HG03175 (cell line): ENCODE data around the gene KCNIP4.
A peak's percentile ranks its signal among the peaks of the same experiment; 100 is the strongest.

ENCODE experiments used
- ATAC-seq: cut with Tn5 transposase; IDR thresholded peaks from one replicate; pipeline ENCODE4 v1.9.1; 2021; ENCODE audit warnings: mild to moderate bottlenecking, moderate library complexity; ENCODE audit not compliant: unreplicated experiment

Gene KCNIP4

GRCh38 chr4:21768349-21769310 lies 179.9 kb downstream of the KCNIP4 start:
- ATAC-seq, result no peak

DNA sequence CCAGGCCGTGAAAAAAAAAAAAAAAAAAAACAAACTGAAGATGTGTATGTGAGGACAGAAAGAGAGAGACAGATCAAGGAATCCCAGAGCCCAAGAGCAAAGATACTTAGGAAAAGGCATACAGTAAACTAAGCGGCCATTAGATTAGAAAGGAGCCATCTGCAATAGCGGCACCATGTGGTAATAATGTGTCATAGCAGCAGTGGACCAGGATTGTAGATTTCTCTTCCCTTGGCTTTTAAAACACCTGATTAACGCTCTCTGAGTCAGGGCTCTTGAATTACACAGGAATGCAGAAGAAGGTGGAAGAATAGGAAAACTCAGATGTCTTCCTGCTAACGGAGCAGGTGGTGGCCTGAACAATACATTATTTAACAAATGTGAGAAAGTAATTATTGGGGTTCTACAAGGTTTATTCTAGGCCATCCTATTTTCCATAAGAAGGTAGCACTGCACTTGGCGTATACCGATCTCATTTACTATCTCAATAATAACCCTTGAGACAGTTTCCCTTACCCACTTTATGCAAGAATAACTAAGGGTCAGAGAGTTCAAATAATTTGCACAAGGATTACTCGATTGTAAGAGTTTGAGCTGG lies 182.7 kb downstream of the KCNIP4 start:
- ATAC-seq, result peak; percentile 76

DNA sequence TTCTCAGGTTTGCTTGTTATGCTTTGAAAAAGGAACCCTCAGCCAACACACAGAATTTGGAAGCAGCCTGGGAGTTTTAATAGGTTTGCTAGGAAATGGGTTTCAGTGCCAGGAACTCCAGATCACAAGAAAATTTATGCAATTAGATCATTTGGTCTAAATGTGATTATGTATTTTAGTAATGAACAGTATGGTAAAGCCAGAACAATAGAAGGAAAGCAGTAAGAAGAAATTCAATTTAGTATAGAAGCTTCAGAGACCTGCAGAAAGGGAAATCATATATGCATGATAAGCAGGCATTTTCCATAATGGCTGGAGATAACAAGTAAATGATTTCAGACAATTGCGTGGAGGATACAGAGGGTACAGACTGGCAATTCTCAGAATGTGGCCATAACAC lies 184.7 kb downstream of the KCNIP4 start:
- ATAC-seq, result no peak

DNA sequence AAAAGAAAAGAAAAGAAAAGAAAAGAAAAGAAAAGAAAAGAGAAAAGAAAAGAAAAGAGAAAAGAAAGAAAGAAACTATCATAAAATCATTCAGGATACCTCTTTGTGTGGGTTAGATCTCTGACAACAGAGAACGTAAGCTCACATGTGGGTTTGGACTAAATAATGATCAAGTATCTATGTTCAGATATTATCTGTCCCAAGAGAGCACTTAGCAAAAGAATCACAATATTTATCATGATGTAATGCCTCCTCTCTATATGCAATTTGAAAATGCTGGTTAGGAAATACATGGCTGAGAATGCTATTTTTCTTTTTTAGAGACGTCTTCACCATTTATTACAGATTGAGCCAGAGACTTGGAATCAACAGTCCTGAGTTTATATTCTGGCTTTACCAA lies 191.3 kb downstream of the KCNIP4 start:
- no peak for ATAC-seq

GRCh38 chr4:21753084-21753760 lies 195.3 kb downstream of the KCNIP4 start:
- ATAC-seq, result no peak

DNA sequence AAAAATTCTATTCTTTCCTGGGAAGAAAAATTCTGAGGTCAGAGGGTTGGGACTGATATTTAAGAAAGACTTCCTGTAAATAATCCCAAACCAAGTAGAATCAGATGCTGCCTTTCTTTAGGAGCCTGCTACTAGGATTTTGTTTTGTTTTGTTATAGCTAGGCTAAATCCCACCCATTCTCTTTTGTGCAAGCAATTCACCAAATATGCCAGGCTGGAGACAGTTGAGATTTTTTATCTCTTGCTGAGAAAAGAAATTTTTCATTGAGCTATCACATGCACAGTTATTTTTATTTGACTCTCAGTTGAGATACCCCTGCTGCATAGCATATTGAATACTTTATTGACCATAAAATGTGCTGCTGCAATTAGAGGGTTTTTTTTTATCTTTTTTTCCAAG lies 196.0 kb downstream of the KCNIP4 start:
- no peak for ATAC-seq

DNA sequence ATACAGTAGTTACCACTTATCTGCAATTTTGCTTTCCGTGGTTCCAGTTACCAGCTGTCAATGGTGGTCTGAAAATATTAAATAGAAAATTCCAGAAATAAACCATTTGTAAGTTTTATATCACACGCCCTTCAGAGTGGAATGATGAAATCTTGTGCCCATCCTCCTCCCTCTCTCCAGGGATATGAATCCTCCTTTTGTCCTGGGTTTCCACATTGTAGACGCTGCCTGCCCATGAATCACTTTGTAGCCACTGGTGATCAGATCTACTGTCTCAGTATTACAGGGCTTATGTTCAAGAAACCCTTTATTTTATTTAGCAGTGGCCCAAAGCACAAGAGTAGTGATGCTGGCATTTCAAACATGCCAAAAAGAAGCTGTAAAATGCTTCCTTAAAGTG lies 198.6 kb downstream of the KCNIP4 start:
- no peak for ATAC-seq

DNA sequence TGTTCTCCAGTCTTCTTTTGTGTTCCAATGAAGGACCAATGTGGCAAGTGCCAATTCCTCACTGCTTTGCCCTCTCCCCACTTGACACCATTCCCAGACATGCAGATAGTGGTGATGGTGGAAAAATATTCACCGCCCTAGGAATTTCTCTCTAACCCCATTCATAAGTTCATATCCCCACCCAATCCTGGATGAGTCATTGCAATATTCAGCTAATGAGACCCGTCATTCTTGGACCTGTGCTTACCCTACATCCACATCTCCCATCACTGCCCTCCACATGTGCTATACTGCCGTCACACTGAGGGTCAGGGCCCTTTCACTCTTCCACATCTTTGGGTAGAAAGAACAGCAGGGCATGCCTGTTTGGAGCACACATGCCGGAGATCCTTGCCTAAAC lies 199.2 kb downstream of the KCNIP4 start:
- no peak for ATAC-seq

GRCh38 chr4:21744046-21744445 lies 204.5 kb downstream of the KCNIP4 start:
- no peak for ATAC-seq

DNA sequence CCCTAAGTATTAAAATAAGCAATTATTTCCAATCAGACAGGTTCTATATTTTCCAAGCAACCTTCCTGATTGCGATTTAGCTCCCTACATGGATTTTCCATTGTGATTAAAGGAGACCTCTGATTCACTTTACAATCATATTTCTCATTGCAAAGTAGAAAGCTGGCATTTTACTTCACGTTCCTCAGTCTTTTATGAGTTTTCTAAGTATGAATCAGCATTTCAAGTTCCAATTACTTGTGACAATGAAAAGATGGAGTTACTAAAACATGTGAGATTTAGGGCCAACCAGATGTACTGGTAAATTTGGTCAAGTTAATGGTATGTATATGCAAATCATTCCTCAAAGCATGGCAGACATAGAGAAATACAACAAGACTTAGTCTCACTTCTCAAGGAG lies 206.2 kb downstream of the KCNIP4 start:
- no peak for ATAC-seq

DNA sequence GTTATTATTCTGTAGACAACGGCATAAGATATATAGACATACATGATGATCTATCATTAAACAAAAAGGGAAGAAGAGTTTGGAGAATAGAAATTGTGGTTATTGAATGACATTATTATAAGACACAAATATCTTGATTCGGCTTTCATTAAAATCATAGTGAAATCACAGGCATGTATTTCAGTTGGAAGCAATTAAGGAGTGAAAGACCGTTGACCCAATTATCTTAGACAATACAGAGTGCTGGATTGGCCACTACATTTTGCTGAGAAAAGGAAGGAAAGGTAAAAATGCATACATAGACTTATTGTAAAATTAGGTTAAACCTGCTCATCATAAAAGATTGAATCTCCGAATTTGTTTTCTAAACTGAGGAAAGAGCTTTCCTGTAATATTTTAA lies 209.8 kb downstream of the KCNIP4 start:
- ATAC-seq, result no peak

GRCh38 chr4:21735866-21736265 lies 212.7 kb downstream of the KCNIP4 start:
- ATAC-seq, result no peak

GRCh38 chr4:21733894-21734630 lies 214.5 kb downstream of the KCNIP4 start:
- no peak for ATAC-seq

- no peak for ATAC-seq
Observed at GRCh38 chr4:21728304-21728703, 220.3 kb downstream of the KCNIP4 start.

DNA sequence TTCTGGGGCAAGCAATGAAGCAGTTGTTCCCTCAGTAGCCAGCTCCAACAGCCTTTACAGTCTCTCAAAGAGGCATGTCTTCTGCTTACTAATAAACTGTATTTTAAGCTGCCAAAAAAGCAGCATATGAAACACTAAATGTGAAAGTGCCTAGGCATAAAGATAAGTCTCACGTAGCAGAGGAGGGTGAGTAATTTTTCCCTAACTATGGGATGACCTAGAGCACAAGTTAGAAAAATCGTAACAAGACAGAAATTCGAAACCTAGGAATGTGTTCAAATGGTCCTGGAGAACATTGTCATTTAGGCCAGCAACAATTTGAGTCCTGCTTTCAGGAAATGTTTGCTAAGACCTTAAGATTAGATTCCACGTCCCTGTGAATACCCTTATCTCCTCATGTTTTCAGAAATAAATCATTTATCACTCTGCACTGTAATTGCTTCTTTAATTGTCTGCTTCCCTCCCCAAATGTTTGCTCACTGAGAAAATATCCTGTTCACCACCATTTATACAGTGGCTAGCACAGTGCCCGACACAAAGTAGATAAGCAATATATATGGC lies 222.2 kb downstream of the KCNIP4 start:
- ATAC-seq, result no peak

DNA sequence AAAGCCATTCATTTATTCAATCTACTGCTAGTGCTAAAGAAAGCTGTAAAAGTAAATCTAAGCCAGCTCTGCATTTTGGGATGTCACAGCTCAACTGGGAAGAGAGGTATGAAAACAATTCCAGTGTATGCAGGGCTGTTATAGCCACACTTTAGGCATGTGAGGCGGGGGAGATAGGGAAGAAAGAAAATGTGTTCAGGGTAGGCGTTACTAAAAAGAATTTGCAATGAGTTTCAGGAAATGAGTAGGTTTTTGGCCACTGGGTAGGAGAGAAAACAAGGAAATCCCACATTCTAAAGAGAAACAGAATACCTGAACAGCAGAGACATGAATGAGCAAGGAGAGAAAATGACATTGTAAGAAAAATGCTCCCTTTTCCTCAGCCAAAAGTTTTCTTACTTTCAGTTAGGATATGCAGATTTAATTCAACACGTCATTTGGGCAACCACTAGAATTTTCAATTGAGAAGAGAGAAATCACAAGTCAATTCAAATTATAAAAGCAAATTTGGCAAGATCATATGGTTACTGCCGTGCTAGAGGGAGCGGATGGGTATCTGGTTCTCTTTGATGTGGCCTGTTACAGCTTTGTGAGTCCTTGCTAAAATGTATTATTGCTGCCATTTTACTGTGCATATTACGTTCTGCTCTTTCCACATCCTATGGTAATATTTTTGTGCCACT lies 226.3 kb downstream of the KCNIP4 start:
- ATAC-seq, result no peak

GRCh38 chr4:21716531-21716930 lies 232.0 kb downstream of the KCNIP4 start:
- no peak for ATAC-seq

- ATAC-seq, result no peak
Observed at GRCh38 chr4:21710179-21710835, 238.3 kb downstream of the KCNIP4 start.

DNA sequence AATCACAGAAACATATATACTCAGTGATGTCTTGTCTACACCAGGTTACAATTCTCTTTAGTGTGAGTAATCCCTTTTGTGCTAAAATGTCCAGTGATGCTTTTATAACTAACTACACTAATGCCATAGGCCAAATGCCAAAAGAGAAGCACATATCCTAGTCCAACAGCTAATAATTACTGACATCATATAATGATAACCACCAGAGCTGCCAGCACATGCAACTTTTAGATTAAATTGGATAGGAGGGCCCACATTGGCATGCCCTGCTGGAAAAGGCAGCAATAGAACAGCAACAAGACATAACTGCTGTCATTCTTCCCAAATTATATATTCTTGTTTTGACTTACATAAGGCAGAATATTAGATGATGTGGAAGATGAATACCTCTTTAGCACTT lies 238.8 kb downstream of the KCNIP4 start:
- ATAC-seq, result no peak

GRCh38 chr4:21709031-21709430 lies 239.5 kb downstream of the KCNIP4 start:
- no peak for ATAC-seq
